Measurements from ENCODE around the gene EIF5AL1.
A peak's percentile ranks its signal among the peaks of the same experiment; 100 is the strongest.
"Not testable (repeated sequence)": the region's sequence is repeated elsewhere in the genome, so short reads cannot be mapped to it uniquely, and the experiment has no call there.

Gene EIF5AL1

GRCh38 chr10:79511891-79512583 is at the start of gene EIF5AL1:
EIF5AL1 (plus strand) TSS chr10:79512533; CDS start chr10:79512650, 117 bp downstream.
- not testable (repeated sequence) for DNase-seq

GRCh38 chr10:79463578-79464496 is 48.5 kb upstream of the EIF5AL1 start:
- no peak for DNase-seq

GRCh38 chr10:79465341-79465740 is 47.0 kb upstream of the EIF5AL1 start:
- DNase-seq: no peak

GRCh38 chr10:79468015-79468560 is 44.2 kb upstream of the EIF5AL1 start:
- no peak for DNase-seq

GRCh38 chr10:79468841-79469585 is 43.3 kb upstream of the EIF5AL1 start:
- DNase-seq: no peak

GRCh38 chr10:79470096-79470495 is 42.2 kb upstream of the EIF5AL1 start:
- DNase-seq: no peak

GRCh38 chr10:79471776-79472175 is 40.6 kb upstream of the EIF5AL1 start:
- no peak for DNase-seq

GRCh38 chr10:79472449-79472848 is 39.9 kb upstream of the EIF5AL1 start:
- no peak for DNase-seq

- DNase-seq: no peak
Observed at GRCh38 chr10:79472951-79473350, 39.4 kb upstream of the EIF5AL1 start.

- DNase-seq: no peak
Observed at GRCh38 chr10:79473496-79474095, 38.7 kb upstream of the EIF5AL1 start.

- DNase-seq: no peak
Observed at GRCh38 chr10:79475119-79475653, 37.1 kb upstream of the EIF5AL1 start.

GRCh38 chr10:79475877-79476276 is 36.5 kb upstream of the EIF5AL1 start:
- no peak for DNase-seq

GRCh38 chr10:79476645-79477044 is 35.7 kb upstream of the EIF5AL1 start:
- no peak for DNase-seq

- no peak for DNase-seq
Observed at GRCh38 chr10:79477456-79477855, 34.9 kb upstream of the EIF5AL1 start.

- DNase-seq: no peak
Observed at GRCh38 chr10:79479283-79479909, 32.9 kb upstream of the EIF5AL1 start.

GRCh38 chr10:79482304-79482703 is 30.0 kb upstream of the EIF5AL1 start:
- no peak for DNase-seq

- no peak for DNase-seq
Observed at GRCh38 chr10:79482741-79483140, 29.6 kb upstream of the EIF5AL1 start.

- DNase-seq: no peak
Observed at GRCh38 chr10:79483299-79483698, 29.0 kb upstream of the EIF5AL1 start.

- no peak for DNase-seq
Observed at GRCh38 chr10:79483948-79484347, 28.4 kb upstream of the EIF5AL1 start.

- DNase-seq: no peak
Observed at GRCh38 chr10:79484476-79484875, 27.9 kb upstream of the EIF5AL1 start.

- DNase-seq: peak; percentile 19
Observed at GRCh38 chr10:79487296-79488194, 24.8 kb upstream of the EIF5AL1 start.
